C4-2B (cell line): ENCODE results near the gene HLCS.

ENCODE experiments used
- CTCF ChIP-seq: fragments of 450-650 bp; conservative IDR thresholded peaks from 2 replicates; pipeline ENCODE4 v1.5.1; 2017; ENCODE audit warnings: mild to moderate bottlenecking
- ZFX ChIP-seq: fragments of 450-650 bp; IDR thresholded peaks from 2 replicates; pipeline ENCODE4 v1.6.1; 2017

GRCh38 chr21:36874665-36875064, 91.8 kb downstream of the HLCS start:
- no peak for TF ChIP-seq CTCF
- no peak for TF ChIP-seq ZFX
